ENCODE data around the gene UBE2M.

Gene UBE2M

GRCh38 chr19:58572818-58573657 lies 14.6 kb upstream of the UBE2M start, which contains the start of gene MZF1:
TSS of gene MZF1 (minus strand) at chr19:58573335. CDS start at chr19:58571389, 1,946 bp downstream.
- TF ChIP-seq CTCF (IDR thresholded peaks at IDR 0.05; ENCODE audit: low read depth, low read length): peak; percentile 5

GRCh38 chr19:58572026-58572817 lies 13.8 kb upstream of the UBE2M start:
- DNase-seq (ENCODE audit: extremely low read depth, low read depth): no peak
- TF ChIP-seq CTCF (IDR thresholded peaks at IDR 0.05; ENCODE audit: low read depth, low read length): no peak

More at GRCh38 chr19:58572818-58573657, 14.6 kb upstream of the UBE2M start, which contains the start of gene MZF1:
- peak; percentile 100 for DNase-seq (ENCODE audit: extremely low read depth, low read depth)

GRCh38 chr19:58571575-58571947 lies 13.2 kb upstream of the UBE2M start:
- no peak for TF ChIP-seq CTCF (IDR thresholded peaks at IDR 0.05; ENCODE audit: low read depth, low read length)
- no peak for DNase-seq (ENCODE audit: extremely low read depth, low read depth)

- TF ChIP-seq CTCF (IDR thresholded peaks at IDR 0.05; ENCODE audit: low read depth, low read length): no peak
- DNase-seq (ENCODE audit: extremely low read depth, low read depth): no peak
These were observed 12.6 kb upstream of the UBE2M start for GRCh38 chr19:58570770-58571574.

- no peak for DNase-seq (ENCODE audit: extremely low read depth, low read depth)
- no peak for TF ChIP-seq CTCF (IDR thresholded peaks at IDR 0.05; ENCODE audit: low read depth, low read length)
These were observed 11.7 kb upstream of the UBE2M start for GRCh38 chr19:58569943-58570670.

GRCh38 chr19:58569191-58569942 lies 11.0 kb upstream of the UBE2M start:
- TF ChIP-seq CTCF (IDR thresholded peaks at IDR 0.05; ENCODE audit: low read depth, low read length): no peak
- DNase-seq (ENCODE audit: extremely low read depth, low read depth): no peak
